HL-60/S4 treated with phorbol 12-myristate 13-acetate at 8.2 ng/mL for 4 days and 3 days (cell line): ENCODE results near the gene NPTXR.

ENCODE experiments used
- in situ Hi-C: fragments of 300-500 bp; cut with MboI; formaldehyde crosslinking; loops from 2 replicates; pipeline ENCODE4 v1.15.0; 2022; ENCODE audit warnings: low sequenced_read_pairs

Gene NPTXR

DNA sequence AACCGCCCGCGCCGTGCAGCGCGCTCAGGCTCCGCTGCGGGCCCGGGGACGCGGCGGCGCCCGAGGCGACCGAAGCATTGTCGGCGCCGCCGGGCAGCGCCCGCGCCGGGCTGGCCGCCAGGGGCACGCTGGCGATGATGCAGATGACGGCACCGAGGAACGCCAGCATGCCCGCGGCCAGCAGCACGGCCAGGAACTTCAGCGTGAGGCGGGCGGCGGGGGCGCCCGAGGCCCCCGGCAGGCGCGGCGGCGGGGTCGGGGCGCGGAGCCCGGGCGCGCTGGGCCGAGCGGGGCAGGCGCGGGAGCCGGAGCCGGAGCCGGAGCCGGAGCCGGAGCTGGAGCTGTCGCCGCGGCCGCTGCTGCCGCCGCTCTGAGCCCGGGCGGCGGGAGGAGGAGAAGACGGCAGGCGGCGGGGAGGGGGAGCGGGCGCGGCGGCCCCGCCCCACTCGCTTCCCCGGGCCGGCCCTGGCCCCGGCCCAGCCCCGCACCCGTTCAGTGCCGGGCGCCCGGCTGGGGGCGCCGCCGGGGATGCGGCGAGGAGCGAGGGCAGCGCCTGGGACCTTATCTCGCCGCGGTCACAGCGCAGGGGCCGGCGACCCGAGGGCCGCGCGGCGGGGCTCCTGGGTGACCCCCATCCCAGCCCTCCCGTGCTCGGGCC lies at the start of gene NPTXR:
NPTXR (minus strand) TSS at position 372 of the 658 bp plus-strand sequence.
- in situ Hi-C loops: no loop called here

DNA sequence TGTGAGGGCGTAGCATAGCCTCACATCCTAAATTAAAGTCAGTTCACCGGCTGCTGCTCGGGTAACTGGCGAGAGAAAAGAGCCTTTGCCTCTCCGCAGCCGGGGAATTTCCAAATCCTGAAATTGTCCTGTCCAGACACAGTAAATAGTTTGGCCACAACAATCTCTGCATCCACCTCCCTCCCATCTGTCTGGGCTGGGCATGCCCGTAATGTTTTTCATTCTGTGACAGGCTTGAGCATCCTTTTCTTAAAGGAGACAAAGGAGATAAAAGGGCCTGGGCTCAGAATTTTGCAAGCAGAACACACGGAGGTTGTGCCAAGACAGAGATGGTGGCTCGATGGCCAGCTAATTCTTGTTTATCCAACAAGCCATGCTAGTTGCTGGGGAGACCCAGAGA lies 47.4 kb upstream of the NPTXR start:
- in situ Hi-C loops: no loop called here

DNA sequence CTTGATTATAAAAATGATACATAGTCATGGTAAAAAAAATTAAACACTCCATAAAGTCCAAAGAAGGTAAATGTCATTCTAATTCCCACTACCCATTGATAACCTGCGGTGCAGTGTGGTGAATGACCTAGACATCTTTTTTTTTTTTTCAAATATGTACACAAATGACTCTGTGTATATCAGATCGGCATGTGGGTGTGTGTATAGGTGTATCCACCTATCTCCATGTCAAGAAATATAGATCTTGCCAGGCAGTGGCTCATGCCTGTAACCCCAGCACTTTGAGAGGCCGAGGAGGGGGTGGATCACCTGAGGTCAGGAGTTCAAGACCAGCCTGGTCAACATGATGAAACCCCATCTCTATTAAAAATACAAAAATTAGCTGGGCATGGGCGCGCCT lies 46.5 kb upstream of the NPTXR start:
- in situ Hi-C loops: no loop called here

DNA sequence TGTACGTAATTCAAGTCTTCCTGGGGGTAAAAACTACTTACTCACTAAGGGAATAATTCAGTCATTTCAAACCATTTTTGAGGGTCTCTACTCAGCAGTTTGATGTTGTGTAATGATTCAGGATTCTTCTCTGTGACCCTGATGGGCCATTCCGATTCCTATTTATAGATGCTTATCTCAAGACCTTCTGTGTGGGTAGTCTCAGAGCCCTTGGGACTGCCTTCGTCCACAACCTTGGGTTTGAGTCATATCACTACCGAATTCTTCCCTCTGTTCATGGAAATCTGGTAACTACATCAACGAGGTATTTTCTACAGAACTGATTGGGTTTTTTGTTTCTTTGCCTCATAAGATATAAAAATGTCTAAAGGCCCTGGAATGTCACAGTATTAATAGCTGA lies 42.5 kb upstream of the NPTXR start:
- in situ Hi-C loops: no loop called here

DNA sequence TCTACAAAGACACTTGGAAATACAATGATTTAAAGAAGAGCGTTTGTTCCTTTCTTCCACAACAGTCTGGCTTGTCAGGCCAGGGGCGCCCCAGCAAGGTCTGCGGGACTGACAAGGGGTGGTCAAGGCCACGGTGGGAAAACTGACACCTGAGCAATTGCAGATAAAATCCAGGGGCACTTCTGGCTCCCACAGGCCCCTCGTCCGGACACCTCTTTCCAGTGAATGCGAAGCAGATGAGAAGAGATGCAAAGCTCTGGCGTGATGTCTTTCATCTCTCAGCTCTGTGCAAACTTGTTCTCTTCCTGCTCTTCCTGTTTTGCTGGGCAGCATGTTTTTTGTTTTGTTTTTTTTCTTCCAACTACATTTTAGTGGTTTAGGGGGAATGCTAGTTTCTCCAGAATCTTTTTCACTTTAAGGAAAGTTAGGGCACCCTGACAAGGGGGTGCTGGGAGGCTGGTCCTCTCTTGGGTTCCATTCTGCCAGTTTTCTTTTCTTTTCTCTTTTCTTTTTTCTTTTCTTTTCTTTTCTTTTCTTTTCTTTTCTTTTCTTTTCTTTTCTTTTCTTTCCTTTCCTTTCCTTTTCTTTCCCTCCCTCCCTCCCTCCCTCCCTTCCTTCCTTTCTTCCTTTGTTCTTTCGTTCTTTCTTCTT lies 39.3 kb upstream of the NPTXR start:
- in situ Hi-C loops: no loop called here

DNA sequence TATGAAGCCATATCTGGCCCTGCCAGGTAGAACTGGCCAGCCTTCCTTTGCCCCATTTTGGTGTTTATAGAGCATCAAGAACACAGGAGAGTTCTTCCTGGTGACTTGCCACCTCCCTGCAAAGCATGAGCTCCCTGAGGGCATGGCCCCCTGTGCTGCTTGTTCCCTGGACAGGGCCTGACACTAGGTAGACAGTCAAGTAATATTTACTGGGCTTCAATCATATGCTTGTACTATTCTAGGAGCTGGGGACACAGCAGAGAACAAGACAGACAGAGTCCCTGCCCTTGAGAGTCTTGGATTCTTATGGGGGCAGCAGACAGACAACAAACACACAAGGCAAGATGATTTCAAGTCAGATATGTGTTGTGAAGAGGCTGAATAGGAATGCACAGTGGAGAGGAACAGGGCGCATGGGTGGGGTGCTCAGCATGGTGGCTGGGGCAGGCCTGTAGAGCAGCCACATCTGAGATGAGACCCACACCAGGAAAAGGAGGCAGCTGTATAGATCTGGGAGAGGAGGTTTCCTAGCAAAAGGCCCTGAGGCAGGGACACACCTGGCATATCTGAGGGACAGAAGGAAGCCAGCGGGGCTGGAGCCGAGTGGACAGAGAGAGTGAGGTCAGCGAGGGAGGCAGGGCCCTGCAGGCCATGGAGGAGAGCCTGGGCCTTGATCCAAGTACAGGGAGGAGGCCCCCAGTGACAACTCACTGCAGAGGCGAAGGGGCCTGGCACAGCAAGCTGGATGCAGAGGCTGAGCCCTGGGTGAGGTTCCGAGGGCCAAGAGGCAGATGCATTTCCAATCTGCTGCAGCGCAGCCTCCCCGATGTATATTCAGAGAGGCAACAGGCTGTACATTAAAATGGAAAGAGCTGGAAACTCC lies 38.4 kb upstream of the NPTXR start:
- in situ Hi-C loops: no loop called here

DNA sequence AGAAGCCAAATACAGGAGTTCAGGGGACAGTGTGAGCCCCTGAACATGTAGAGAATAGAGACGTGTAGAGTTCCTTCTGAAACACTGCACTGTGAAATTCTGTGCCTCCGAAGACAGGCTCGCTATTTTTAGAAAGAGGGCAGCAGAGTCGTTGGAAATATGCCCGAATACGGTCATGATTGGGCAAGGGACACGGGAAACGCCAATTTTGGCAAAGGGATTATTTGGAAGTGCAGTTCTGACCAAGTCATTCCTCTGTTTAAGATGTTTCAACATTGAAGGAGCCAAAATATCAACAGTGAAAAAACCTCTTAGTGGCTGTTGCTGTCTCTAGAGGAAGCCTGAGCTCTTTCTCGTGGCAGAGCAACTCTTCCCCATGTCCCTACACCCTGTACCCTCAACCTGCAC lies 37.6 kb upstream of the NPTXR start:
- in situ Hi-C loops: no loop called here

DNA sequence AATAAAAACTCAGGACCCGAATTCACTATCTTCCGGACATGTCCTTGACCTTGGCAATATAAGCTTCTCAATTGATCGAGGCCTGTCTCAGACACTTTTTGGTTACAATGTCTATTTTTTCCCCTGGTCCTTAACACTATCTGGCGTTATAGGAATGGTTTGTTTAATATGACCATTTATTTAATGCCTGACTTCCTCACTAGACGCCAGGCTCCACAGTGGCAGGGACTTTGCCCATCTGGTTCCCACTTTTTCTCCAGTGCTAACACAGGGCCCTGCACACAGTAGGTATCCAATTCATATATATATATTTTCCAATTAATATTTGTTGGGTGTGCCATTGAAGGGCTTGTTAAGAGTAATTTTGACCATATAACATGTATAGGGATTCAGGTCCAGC lies 36.1 kb upstream of the NPTXR start:
- in situ Hi-C loops: no loop called here

DNA sequence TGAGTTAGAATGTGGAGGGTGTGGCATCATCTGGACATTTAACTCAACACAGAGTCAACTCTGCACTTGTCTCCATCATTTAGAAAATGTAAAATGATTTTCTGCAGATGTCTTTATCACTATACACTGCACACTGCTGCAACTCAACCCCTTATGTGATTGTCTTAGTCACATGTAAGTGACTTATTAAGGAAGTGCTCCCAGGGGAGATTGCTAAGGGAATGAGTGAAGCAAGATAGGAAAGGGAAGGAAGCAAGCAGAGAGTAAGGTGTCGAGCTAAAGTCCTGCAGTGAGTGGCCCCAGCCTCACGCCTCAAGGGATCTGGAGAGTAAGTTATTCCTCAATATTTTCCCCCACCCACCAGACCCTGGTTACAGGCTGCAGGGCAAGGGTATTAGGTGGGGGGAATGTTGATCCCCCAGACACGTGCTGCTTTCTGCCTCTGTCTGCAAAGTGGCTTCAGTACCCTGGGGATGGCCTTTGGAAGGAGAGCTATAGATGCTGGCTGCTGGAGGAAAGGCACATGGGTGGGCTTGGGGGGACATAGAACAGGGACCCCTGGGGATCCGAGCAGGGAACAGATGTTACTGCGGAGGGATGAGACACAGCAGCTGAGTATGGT lies 35.4 kb upstream of the NPTXR start:
- in situ Hi-C loops: no loop called here

DNA sequence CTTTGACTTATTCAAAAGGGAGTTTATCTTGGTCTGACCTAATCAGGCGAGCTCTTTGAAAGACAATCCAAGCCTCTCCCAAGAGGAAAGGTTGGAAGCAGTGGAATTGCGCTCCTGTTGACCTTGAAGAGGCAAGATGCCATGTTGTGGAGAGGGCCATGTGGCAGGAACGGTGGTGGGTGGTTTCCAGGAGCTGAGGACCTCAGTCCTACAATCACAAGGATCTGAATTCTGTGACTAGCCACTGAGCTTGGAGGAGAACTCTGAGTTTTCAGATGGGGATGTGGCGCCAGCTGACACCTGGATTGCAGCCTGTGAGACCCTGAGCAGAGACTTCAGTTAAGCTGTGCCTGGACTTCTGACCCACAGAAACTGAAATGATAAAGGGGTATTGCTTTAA lies 34.2 kb upstream of the NPTXR start:
- in situ Hi-C loops: no loop called here

DNA sequence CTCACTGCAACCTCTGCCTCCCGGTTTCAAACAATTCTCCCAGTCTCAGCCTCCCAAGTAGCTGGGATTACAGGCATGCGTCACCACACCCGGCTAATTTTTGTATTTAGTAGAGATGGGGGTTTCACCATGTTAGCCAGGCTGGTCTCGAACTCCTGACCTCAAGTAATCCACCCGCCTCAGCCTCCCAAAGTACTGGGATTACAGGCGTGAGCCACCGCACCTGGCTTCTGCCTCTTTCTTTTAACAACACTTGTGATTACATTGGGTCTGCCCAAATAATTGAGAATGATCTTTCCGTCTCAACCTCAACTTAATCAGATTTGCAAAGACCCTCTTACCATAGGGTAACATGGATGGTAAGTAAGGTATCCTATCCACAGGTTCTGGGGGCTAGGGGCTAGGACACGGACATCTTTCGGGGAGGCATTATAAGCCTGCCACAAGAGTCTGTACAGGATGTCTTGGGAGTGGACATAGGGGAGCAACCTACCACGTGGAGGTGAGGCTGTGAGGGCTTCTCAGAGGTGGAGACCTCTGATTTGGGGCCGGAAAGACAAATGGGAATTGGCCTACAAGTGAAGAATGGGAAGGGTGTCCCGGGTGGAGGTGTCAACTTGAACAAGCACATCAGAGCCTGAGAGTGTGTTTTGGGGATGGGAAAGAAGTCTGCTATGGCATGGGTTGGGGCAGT lies 30.8 kb upstream of the NPTXR start:
- in situ Hi-C loops: no loop called here

DNA sequence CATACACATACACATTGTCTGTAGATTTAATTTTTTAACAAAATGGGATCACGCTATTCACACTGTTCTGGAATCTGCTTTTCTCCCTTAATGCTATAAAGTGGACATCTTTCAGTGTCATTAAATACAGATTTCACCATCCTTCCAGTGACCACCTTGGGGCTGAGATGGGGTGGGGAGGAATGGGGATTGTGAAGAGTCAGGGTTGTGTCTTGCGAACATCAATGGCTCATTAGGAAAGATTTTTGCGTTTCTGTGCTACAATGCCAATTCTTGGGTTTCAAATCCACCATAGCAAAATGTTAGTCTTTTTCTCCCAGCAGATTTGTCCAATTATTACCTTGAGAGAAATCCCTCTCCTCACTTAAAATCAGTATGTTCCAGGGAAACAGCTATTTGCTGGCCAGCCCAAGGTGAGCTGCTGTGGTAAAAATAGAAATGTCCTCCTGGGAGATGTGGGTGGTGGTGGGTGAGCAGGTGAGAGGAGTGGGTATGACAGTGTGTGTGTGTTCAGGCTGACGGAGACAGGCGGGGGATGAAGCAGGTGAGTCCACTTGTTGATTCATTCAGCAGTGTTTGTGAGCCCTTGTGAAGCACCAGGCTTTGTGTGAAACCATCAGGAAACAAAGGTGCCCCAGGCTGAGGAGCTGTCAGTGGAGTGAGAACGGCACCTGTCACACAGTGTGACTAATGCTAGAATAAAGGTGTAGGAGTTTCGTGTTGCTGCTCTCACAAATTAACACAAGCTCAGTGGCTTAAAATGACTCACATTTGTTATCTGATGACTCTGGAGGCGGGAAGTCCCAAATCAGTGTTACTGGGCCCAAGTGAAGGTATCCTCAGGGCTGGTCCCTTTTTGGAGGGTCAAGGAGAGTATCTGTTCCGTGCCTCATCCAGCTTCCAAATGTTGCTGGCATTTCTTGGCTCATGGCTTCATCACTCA lies 29.9 kb upstream of the NPTXR start:
- in situ Hi-C loops: no loop called here

DNA sequence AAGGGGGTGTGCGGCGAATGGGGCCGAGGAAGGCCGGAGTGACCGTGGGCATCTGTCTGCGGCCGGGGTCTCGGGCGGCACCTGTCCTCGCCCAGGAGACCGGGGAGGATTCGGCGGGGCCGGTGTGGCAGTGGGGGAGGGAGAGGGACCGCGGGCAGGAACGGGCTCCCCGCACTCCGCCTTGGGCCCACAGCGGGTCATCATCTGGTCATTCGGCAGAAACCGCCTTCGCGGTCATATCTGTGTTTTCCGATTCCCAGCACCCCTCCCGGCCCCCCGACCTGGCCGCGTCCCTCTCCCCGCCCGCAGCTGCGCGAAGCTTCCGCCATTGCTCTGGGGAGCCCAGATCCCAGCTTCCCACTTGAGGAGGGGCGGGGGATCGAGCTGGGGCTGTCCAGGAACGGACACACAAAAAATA lies 29.0 kb upstream of the NPTXR start:
- in situ Hi-C loops: no loop called here

DNA sequence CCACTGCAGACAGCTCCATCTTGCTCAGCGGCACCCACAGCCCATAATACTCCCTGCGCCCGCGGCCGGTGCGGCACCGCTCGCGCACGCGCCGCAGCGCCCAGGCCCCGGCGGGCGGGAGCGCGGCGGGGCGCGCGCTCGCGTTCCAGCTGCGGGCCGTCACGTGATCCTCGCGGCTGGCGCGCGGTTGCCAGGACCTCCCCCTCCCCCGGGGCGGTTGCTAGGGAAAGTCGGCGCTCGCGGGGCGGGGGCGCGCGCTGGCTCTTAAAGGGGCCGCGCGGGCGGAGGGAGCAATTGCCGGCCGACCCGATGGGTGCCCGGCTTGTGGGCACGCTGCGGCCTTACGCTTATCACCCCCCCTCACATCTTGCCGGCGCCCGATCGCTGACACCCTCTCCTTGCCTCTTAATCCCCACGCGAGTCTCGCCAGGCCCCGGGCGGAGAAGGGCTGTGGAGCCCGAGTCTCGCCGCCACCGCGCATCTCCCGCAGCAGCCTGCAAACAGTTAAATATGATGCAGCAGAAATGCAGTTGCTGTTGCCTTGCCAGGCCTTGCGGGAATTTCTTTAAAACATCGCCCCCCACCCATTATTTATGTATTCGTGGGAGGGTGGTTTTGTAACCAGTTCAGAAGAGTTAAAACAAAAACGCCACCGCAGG lies 28.5 kb upstream of the NPTXR start, which contains the start of gene CBX6:
CBX6 (minus strand) TSS at position 45 of the 659 bp plus-strand sequence; CDS start at position 19, 26 bp downstream.
- in situ Hi-C loops: no loop called here

DNA sequence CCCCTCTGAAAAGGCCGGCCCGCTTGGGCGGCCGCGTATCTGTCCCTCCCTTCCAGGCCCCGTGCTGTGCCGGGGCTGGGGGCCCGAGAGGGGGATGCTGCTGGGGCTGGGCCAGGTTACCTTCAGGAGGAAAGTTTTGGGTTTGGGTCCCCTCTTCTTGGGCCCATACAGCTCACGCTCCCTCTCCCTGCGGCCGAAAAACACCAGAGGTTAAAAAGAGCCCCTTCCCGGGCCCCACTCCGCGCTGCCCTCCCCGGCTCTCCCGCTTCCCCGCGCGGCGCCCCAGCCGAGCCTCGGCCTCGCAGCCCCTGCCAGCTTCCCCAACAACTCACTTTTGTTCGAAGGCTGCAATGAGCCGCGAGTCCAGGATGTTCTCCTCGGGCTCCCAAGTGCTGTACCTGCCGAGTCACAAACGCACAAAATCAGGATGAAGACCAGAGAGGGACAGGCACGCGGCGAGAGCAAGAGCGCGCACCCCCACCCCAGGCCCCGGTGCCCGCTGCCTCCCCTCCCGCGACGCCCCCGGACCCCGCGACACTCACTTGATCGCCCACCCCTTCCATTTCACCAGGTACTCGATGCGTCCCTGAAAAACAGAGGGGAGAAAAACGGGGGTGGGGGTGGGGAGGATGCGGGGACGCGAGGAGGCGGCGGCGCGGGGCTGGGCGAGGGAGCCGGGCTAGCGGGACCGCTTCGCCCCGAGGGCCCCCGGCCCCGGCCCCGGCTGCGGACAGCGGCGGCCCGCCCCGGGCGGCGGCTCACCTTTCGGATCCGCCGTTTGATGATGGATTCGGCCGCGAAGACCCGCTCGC lies 27.7 kb upstream of the NPTXR start:
- in situ Hi-C loops: no loop called here

DNA sequence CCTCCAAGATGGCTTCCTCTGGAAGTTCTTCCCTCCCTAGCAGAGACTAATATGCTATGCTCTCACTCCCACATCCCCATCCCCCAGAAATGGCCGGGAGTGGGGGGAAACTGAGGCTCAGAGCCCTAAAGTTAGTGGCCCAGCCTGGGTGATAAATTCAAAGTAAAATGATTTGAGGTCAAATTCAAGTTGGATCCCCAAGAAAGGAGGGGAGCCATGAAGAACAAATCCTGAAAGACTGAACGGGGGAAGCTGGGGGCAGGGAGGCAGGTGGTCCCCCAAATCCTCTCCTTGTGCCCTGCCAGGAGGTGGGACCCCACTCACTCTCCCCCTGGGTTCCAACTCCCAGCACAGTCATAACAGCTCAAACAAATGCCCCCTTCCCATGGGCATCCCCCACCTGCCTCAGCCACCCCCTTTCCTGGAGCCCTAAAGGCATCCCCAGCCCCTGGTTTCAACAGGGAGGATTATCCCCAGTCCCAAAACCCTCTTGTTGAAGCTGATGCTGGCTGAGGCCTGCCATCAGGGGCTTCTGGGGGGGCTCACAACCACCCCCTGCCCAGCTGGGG lies 27.0 kb upstream of the NPTXR start:
- in situ Hi-C loops: no loop called here

DNA sequence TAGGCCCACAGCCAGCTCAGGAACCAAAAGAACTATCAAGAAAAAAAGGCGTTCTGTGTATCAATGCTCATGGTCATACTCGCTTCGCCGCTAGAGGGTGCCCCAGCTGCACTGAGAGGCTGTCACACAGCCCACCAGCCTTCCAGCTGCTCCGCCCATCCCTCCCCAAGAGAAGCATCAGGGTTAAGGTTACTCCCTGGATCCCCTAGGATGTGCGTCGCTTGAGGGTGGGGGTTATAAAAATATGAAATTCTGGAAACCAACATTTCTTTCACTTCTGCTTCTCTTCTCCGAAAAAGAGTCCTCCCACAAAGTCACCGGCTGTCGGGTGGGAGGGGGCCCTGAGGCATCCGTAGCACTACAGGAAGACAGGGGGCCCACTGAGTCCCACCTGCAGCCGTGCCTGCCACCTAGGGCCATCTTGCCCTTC lies 26.5 kb upstream of the NPTXR start:
- in situ Hi-C loops: no loop called here

DNA sequence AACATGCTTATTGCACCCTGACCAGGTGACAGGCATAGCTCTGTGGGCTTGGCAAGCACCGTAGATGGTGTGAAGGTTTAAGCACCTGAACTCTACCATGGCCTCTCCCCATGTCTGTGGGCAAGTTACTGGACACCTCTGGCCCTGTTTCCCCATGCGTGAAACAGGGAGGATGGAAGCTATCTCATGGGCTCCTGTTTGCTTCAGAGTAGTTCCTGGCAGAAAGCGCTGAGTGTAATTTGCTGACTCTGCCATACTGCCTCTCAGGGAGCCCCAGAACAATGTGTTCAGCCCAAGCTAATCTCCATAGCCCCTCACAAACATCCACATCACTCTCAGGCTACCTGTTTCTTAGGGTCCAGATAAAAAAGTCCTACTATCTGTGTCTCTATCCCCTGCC lies 25.8 kb upstream of the NPTXR start:
- in situ Hi-C loops: no loop called here
